Measurements from ENCODE around the gene SLC25A34. TPM values are rescaled to one million over a fixed set of nuclear protein-coding genes. Genes with fewer than 3 reads are reported as not detected.

SLC25A34 gene
- total RNA-seq, 1 donor from 2014 or later, result 5.8 TPM

DNA sequence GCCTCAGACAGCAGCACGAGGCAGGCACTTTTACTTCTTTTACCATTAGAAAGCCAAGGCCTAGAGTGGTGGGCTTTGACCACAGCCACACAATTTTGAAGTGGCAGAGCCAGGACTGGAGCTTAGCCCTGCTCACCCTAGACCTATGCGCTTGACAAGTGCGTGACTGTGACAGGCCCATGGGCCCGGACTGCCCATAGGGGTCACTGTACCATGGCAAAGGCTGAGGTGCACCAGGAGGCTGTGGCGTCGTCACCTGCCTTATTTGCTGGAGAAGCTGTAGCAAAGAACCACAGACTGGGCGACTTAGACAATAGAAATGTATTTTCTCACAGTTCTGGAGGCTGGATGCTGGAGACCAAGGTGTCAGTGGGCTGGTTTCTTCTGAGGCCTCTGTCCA is 3.7 kb downstream of the SLC25A34 start:
- Mint-ChIP-seq H3K27ac (no peak overlapping the region), H3K4me1 (peaks cover 10% of the 10 kb centered on the region), H3K9me3 (no peaks in the 10 kb centered on the region), H3K4me3 (no peak overlapping the region), H3K36me3 (ENCODE audit: low read depth) (peaks cover under 1% of the 10 kb centered on the region), H3K27me3 (no peaks in the 10 kb centered on the region)
- intact Hi-C loops (cut with micrococcal nuclease), result loop anchor here (2.0 to 10.0 kb wide), 6 partner anchors 42 to 612 kb away; partner anchors contain the start of gene CASP9
- POLR2A ChIA-PET, result no interaction called here
- no peak for DNase-seq
- ATAC-seq (ENCODE audit: low read depth), result no peak
- CTCF ChIA-PET, result interaction anchor here (1.4 kb wide), 1 partner anchor 20 kb away, joined by 4 read pairs; no protein-coding TSS in a partner anchor
- no peak for TF ChIP-seq CTCF (IDR thresholded peaks at IDR 0.05)

GRCh38 chr1:15740924-15741850 is 5.1 kb downstream of the SLC25A34 start:
- Mint-ChIP-seq H3K4me3 (no peak overlapping the region), H3K4me1 (peaks cover 6% of the 10 kb centered on the region), H3K36me3 (ENCODE audit: low read depth) (no peaks in the 10 kb centered on the region), H3K9me3 (no peaks in the 10 kb centered on the region), H3K27me3 (no peaks in the 10 kb centered on the region), H3K27ac (no peak overlapping the region)
- ATAC-seq (ENCODE audit: low read depth), result peak; percentile 94
- CTCF ChIA-PET, result interaction anchor here (0.6 to 1.9 kb wide), 10 partner anchors 20 to 418 kb away, joined by 3 to 11 read pairs (median 4); partner anchors contain the start of gene DNAJC16
- DNase-seq, result peak; percentile 66
- intact Hi-C loops (cut with micrococcal nuclease), result loop anchor here (1.0 to 10.0 kb wide), 7 partner anchors 44 to 614 kb away; partner anchors contain the start of gene CASP9
- POLR2A ChIA-PET, result interaction anchor here (0.9 to 1.6 kb wide), 3 partner anchors 56 to 214 kb away, joined by 3 to 5 read pairs (median 4); partner anchors contain the start of genes DDI2 and DNAJC16
- TF ChIP-seq CTCF (IDR thresholded peaks at IDR 0.05), result no peak

DNA sequence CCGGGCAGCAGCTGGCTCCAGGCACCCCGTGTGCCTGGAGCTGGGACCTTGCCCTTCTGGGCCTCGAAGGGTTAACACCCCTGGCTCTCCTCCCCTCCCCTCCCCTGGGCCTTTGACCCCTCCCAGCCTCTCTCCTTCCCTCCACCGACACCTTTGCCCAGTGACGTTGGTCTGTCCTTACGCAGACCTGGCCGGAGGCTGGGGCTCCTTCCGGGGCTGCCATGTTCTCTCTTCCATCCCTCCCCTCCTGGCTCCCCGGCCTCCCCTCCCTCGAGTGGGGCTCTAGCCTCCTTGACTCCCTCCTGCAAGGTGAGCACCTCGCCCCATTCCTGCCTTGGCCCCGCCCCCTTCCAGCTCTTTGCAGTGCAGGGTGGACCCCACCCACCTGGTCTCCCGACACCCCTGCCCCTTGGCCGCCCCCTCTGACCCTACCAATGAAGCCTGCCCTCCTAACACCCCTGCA is 6.3 kb downstream of the SLC25A34 start, which contains the start of gene TMEM82:
Gene TMEM82, plus strand, starts transcription at position 161 of the 463 bp plus-strand sequence. Its CDS starts 61 bp downstream, at position 222.
- no peak for TF ChIP-seq CTCF (IDR thresholded peaks at IDR 0.05)
- Mint-ChIP-seq H3K4me3 (no peak within 1 kb of the TSS), H3K27me3 (no peaks in the 10 kb centered on the region), H3K9me3 (no peaks in the 10 kb centered on the region), H3K27ac (no peak within 1 kb of the TSS), H3K36me3 (ENCODE audit: low read depth) (no peaks in the 10 kb centered on the region), H3K4me1 (peaks cover 6% of the 10 kb centered on the region)
- ATAC-seq (ENCODE audit: low read depth) (no peak), DNase-seq (no peak)
- ChIA-PET CTCF (interaction anchor here (1.4 kb wide), 1 partner anchor 149 kb away, joined by 10 read pairs; no protein-coding TSS in a partner anchor), POLR2A (no interaction called here)
- intact Hi-C loops (cut with micrococcal nuclease), result loop anchor here (5.0 to 10.0 kb wide), 4 partner anchors 45 to 615 kb away; a partner anchor contains a TSS

- TF ChIP-seq CTCF (IDR thresholded peaks at IDR 0.05), result no peak
- no peak overlapping the region for H3K27ac Mint-ChIP-seq
- H3K27me3 Mint-ChIP-seq, result no peaks in the 10 kb centered on the region
- ChIA-PET CTCF (no interaction called here), POLR2A (no interaction called here)
- ATAC-seq (ENCODE audit: low read depth) (no peak), DNase-seq (no peak)
- intact Hi-C loops (cut with micrococcal nuclease), result loop anchor here (5.0 to 10.0 kb wide), 4 partner anchors 47 to 617 kb away; a partner anchor contains a TSS
- no peak overlapping the region for H3K4me3 Mint-ChIP-seq
- H3K36me3 Mint-ChIP-seq (ENCODE audit: low read depth), result no peaks in the 10 kb centered on the region
- no peaks in the 10 kb centered on the region for H3K9me3 Mint-ChIP-seq
- H3K4me1 Mint-ChIP-seq, result peaks cover 6% of the 10 kb centered on the region
These were observed 8.1 kb downstream of the SLC25A34 start for GRCh38 chr1:15744122-15744679.

Data from activated B cell treated with CpG ODN at 0.5 μM for 24 hours (primary cell).